ENCODE results near the gene UROC1.

Gene UROC1

GRCh38 chr3:126533506-126533905 lies 15.9 kb upstream of the UROC1 start:
- in situ Hi-C loops (cut with MboI; ENCODE audit: low sequenced_read_pairs) = no loop called here

GRCh38 chr3:126531051-126531330 lies 13.4 kb upstream of the UROC1 start:
- in situ Hi-C loops (cut with MboI; ENCODE audit: low sequenced_read_pairs) = no loop called here

- in situ Hi-C loops (cut with MboI; ENCODE audit: low sequenced_read_pairs) = no loop called here
These were observed 12.8 kb upstream of the UROC1 start for GRCh38 chr3:126530171-126531050.

- in situ Hi-C loops (cut with MboI; ENCODE audit: low sequenced_read_pairs) = no loop called here
These were observed 12.1 kb upstream of the UROC1 start for GRCh38 chr3:126529585-126530170.

- in situ Hi-C loops (cut with MboI; ENCODE audit: low sequenced_read_pairs) = no loop called here
These were observed 11.4 kb upstream of the UROC1 start for GRCh38 chr3:126528800-126529541.

- in situ Hi-C loops (cut with MboI; ENCODE audit: low sequenced_read_pairs) = no loop called here
These were observed 10.8 kb upstream of the UROC1 start for GRCh38 chr3:126528419-126528799.

- in situ Hi-C loops (cut with MboI; ENCODE audit: low sequenced_read_pairs) = no loop called here
These were observed 10.1 kb upstream of the UROC1 start for GRCh38 chr3:126527455-126528211.

GRCh38 chr3:126527006-126527405 lies 9.4 kb upstream of the UROC1 start:
- in situ Hi-C loops (cut with MboI; ENCODE audit: low sequenced_read_pairs) = no loop called here

- in situ Hi-C loops (cut with MboI; ENCODE audit: low sequenced_read_pairs) = no loop called here
These were observed 9.1 kb upstream of the UROC1 start for GRCh38 chr3:126526668-126527005.

- in situ Hi-C loops (cut with MboI; ENCODE audit: low sequenced_read_pairs) = no loop called here
These were observed 8.5 kb upstream of the UROC1 start for GRCh38 chr3:126525853-126526667.

- in situ Hi-C loops (cut with MboI; ENCODE audit: low sequenced_read_pairs) = no loop called here
These were observed 7.7 kb upstream of the UROC1 start for GRCh38 chr3:126525091-126525852.

GRCh38 chr3:126524429-126524988 lies 6.9 kb upstream of the UROC1 start:
- in situ Hi-C loops (cut with MboI; ENCODE audit: low sequenced_read_pairs) = no loop called here

GRCh38 chr3:126523745-126524428 lies 6.3 kb upstream of the UROC1 start, which contains the start of gene CHST13:
CHST13 (plus strand) TSS chr3:126524155; CDS start chr3:126524333, 178 bp downstream.
- in situ Hi-C loops (cut with MboI; ENCODE audit: low sequenced_read_pairs) = no loop called here

GRCh38 chr3:126522363-126522788 lies 4.8 kb upstream of the UROC1 start:
- in situ Hi-C loops (cut with MboI; ENCODE audit: low sequenced_read_pairs) = no loop called here

GRCh38 chr3:126521122-126521891 lies 3.7 kb upstream of the UROC1 start:
- in situ Hi-C loops (cut with MboI; ENCODE audit: low sequenced_read_pairs) = no loop called here

- in situ Hi-C loops (cut with MboI; ENCODE audit: low sequenced_read_pairs) = no loop called here
These were observed 2.2 kb upstream of the UROC1 start for GRCh38 chr3:126519506-126520455.

- in situ Hi-C loops (cut with MboI; ENCODE audit: low sequenced_read_pairs) = no loop called here
These were observed 1.2 kb upstream of the UROC1 start for GRCh38 chr3:126518779-126519177.
